Islet precursor cell (in vitro differentiated cells): ENCODE results near the gene NRXN3.
"Not testable (repeated sequence)": the region's sequence is repeated elsewhere in the genome, so short reads cannot be mapped to it uniquely, and the experiment has no call there.

Experiments used
- DNase-seq: peaks from one replicate; pipeline ENCODE4 v3.0.0-alpha.2; 2018

The NRXN3 gene

GRCh38 chr14:78501909-78502308, 331.7 kb downstream of the NRXN3 start:
- no peak for DNase-seq

DNA sequence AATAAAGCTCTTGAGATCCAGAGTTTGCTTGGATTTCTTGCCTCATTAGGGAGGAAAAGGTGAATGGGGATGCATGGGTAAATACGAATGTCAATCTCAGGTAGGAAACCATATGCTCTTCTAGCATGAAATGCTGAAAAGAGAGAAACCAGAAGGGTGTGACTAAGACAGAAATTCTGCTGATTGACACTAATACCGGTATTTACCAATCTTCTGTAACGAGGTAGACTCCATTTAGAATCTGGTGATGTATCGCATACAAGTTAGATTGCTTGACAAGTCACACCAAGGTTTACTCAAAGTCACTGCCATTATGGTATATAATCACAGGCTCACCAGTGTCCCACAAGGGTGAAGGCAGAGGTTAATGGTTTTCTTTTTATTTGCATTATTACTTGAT, 337.9 kb downstream of the NRXN3 start:
- no peak for DNase-seq

- peak; percentile 62 for DNase-seq
These were observed 339.3 kb downstream of the NRXN3 start for GRCh38 chr14:78509516-78509915.

- DNase-seq, result peak; percentile 71
These were observed 341.8 kb downstream of the NRXN3 start for GRCh38 chr14:78512021-78512420.

GRCh38 chr14:78519863-78520262, 349.7 kb downstream of the NRXN3 start:
- DNase-seq, result peak; percentile 61

GRCh38 chr14:78524196-78524595, 354.0 kb downstream of the NRXN3 start:
- DNase-seq, result no peak

DNA sequence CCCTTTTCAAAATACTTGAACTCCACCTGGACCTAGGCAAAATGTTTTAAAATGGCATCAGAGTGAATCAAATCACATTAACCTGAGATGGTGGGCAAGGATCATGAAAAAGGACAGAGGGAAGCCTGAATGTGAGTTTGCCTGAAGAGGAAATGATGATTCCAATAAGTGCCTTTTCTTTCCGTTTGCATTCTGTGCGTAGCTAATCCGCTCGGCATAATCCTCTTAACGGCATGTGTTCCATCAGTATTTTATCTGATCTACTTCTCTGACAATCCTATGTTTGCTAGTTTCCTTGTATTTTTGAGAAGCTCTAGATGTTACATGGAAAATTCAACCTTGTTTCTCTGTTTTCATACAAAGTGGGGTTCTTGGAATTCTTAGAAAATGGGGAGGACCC, 354.6 kb downstream of the NRXN3 start:
- no peak for DNase-seq

DNA sequence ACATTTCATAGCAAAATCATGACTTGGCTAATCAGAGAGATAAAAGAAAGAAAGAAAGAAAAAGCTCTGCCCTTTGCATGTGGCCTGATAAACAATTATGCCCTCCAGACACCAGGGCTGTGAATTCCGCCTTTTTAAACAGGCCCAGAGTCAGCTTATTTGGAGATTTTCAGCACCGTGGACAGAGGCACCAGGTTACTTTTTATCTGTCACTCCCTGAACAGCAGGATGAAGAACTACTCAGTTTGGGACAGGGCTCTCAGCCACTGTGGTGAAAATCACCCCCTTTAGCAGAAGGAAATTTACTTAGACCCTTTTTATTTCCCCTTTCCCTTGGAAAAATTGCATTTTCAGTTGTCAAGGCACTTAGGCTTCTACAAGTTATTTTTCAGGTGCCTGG, 359.9 kb downstream of the NRXN3 start:
- DNase-seq, result peak; percentile 75

DNA sequence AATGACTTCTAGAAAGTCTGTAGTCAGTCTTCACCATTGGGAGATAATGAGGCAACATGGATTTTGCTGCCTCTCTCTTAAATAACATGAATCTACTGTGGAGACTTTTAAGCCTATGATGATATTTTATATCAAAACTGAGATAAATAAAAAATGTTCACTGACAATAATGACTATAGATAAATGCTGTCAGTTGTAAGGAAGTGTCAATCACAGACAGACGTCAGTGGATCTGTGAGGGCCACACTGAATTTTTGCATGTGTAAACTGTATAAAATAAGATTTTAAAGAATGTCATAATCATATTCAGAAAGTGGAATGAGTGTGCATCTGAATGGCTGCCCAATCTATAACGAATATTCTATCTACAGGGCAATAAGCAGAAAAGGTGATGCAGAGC, 364.0 kb downstream of the NRXN3 start:
- DNase-seq, result no peak

- no peak for DNase-seq
These were observed 364.9 kb downstream of the NRXN3 start for GRCh38 chr14:78535041-78535440.

GRCh38 chr14:78541788-78542187, 371.6 kb downstream of the NRXN3 start:
- DNase-seq, result not testable (repeated sequence)

- DNase-seq, result no peak
These were observed 373.3 kb downstream of the NRXN3 start for GRCh38 chr14:78543433-78543832.

DNA sequence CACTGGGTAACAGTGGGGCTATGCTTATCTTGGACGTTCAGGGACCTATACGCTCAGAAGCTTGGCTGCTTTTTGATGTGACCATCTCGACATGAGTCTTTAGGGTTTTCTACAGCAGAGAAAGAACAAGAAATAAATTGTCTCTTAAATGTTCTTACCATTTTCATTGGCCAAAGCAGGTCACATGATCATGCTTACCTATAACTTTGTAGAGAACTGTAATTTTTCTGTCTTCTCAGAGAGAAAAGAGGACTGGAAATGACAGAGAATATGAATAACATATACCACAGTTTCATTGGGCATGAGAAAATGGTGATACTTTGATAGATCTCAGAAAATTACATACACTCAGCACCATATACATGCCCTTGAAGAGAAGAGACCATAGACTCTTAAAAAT, 390.9 kb downstream of the NRXN3 start:
- no peak for DNase-seq

GRCh38 chr14:78566026-78566858, 396.1 kb downstream of the NRXN3 start:
- peak; percentile 91 for DNase-seq

DNA sequence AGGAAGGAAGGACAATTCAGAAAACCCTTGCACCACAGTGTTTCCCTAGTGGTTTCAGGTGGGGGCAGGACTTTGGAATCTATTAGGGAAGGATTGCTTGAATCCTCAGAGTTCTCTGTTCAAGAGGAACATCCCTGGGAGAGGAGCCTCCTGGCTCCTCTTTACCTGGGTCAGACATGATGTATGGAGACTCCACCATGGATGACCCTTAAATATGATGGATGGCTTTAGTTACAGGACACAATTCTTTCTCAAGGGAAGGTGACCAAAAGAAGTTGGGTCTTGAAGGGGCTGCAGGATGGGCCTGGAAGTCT, 396.6 kb downstream of the NRXN3 start:
- DNase-seq, result no peak

- no peak for DNase-seq
These were observed 397.2 kb downstream of the NRXN3 start for GRCh38 chr14:78567343-78567742.

- DNase-seq, result not testable (repeated sequence)
These were observed 403.6 kb downstream of the NRXN3 start for GRCh38 chr14:78573736-78574135.

DNA sequence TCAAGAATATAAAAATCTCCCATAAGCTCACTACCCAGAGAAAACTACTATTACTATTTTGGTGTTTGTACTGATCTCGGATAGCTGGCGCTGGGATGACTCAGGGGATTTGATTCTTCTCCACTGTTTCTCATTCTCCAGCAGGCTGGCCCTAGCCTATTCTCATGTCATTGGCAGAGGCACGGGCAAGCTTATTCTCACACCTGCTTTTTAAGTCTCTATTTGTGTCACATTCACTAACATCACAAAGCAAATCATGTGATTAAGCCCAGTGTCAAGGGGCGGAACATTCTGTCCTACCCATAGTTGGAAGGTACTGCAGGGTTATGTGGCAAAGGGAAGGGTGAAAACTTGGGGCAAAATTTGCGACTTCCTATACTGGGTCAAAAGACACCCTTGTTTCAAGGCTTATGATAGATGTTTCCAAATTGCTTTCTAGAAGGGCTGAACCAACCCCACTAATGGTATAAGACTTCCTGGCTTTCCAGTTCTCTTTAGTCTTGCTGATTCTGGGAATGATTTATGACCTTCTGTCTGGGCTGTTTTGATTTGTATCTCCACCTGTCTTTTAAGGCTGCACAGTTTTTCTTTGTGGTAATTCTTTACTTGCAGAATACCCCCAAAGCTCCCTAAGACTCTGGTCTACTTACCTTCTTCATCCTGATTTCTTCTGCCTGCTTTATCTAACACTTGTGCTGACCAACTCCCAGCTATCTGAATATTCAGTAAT, 406.4 kb downstream of the NRXN3 start:
- DNase-seq, result no peak

DNA sequence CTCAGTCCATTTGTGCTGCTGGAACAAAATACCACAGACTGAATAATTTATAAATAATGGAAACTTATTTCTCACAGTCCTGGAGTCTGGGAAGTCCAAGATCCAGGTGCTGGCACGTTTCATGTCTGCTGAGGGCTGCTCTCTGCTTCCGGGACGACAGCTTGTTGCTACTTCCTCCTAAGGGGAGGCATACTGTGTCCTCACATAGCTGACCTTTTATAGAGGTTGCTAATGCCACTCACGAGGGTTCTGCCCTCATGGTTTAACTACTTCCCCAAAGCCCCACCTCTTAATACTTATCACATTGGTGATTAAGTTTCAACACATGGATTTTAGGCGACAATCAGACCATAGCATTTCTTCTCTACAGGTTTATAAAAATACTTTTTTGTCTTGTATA, 411.1 kb downstream of the NRXN3 start:
- DNase-seq, result no peak

- no peak for DNase-seq
These were observed 416.5 kb downstream of the NRXN3 start for GRCh38 chr14:78586681-78587080.

- DNase-seq, result no peak
These were observed 418.7 kb downstream of the NRXN3 start for GRCh38 chr14:78588906-78589305.

DNA sequence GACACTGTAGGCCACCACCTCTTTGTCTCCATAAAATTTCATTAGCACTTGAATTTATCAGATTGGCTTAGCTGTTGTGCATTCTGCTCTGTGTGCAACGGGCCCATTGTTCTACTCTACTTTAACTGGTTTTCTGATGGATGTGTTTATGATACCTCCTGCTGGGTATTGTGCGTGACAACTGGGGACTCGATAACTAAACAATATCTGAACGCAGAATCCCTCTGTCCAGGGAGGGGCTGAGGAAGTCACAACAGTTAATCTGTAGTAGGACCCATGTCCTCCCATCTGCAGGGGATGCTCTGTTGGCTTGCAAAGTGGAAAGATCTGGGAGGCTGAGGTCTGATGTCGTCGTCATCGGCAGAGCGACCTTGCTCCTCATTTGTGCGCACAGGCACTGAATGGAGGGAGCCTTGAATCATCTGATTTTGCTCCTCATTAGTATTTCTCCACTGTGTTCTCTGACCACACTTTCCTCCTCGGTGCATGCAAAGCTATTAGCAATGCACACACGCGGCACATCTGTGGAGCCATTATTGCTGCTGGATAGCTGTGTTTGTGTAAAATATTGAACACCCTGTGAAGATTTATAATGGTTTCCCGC, 422.5 kb downstream of the NRXN3 start:
- DNase-seq, result no peak

DNA sequence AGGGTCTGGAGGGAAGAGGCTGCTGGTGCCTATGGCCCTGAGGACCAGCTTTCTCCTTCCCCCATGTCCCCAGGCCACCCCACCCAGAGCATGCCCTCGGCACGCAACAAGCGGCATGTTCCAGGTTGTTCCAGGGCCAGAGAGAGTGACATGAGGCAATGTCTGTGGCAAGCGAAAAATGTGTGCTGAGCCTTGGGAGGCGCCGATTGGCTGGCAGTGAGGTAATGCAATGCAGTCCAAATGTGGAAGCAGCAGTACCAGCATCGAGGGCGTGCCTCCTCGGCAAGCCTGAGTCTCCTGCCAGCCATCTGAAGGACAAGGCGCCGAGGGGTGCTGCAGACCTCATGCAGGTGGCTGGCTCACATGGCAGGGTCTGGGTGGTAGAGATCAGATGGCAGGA, 423.8 kb downstream of the NRXN3 start:
- no peak for DNase-seq

GRCh38 chr14:78595797-78596196, 425.6 kb downstream of the NRXN3 start:
- DNase-seq, result no peak
